IMR-90 (cell line): ENCODE measurements around the gene SLC26A1. TPM values are rescaled to one million over a fixed set of nuclear protein-coding genes. Genes with fewer than 3 reads are reported as not detected.

Source experiments
- ATAC-seq: fragments of 200-7000 bp; cut with Tn5 transposase; 2 replicates; pipeline ENCODE4 v1.9.1; 2020; ENCODE audit warnings: low read depth, mild to moderate bottlenecking, moderate library complexity
- BruUV-seq: library from RNA; stranded (reverse); fragments of 400-500 nt; replicated peaks from 2 replicates; lab custom pipeline; 2021; lab: Mats Ljungman, UMichigan
- CTCF ChIA-PET: fragments of 300-600 bp; formaldehyde crosslinking; extraction: SDS; loops from one replicate; lab custom pipeline; 2021; ENCODE audit warnings: antibody characterized with exemption; lab: Yijun Ruan, JAX
- POLR2A ChIA-PET: fragments of 300-600 bp; sonication (Branson Sonifier 250); formaldehyde crosslinking; loops from one replicate; lab custom pipeline; 2022; ENCODE audit warnings: antibody characterized with exemption; ENCODE audit not compliant: unreplicated experiment; lab: Charles Lee
- DNase-seq: peaks from one replicate; pipeline ENCODE4 v3.0.0; 2013
- H2AFZ ChIP-seq: replicated peaks from 2 replicates; pipeline ENCODE3; 2013; ENCODE audit warnings: low read length, mild to moderate bottlenecking; ENCODE audit not compliant: poor library complexity
- H2AK5ac ChIP-seq: 2 replicates; pipeline ENCODE4 v1.6.1; 2013; ENCODE audit warnings: low read depth, low read length, inconsistent platforms
- H2AK9ac ChIP-seq: replicated peaks from 2 replicates; pipeline ENCODE3; 2013; ENCODE audit warnings: mild to moderate bottlenecking, low read depth, low read length, moderate library complexity; ENCODE audit not compliant: poor library complexity
- H2BK120ac ChIP-seq: 2 replicates; pipeline ENCODE4 v1.6.1; 2013; ENCODE audit warnings: low read depth, low read length, inconsistent platforms
- H2BK15ac ChIP-seq: 3 replicates; pipeline ENCODE4 v1.6.1; 2013; ENCODE audit warnings: low read depth, low read length, inconsistent platforms
- H2BK20ac ChIP-seq: 2 replicates; pipeline ENCODE4 v1.6.1; 2013; ENCODE audit warnings: low read depth, mild to moderate bottlenecking, inconsistent platforms, low read length, moderate library complexity
- H2BK5ac ChIP-seq: 2 replicates; pipeline ENCODE4 v1.6.1; 2013; ENCODE audit warnings: mild to moderate bottlenecking, low read depth, low read length, inconsistent platforms; ENCODE audit not compliant: poor library complexity, severe bottlenecking
- H3K14ac ChIP-seq: replicated peaks from 2 replicates; pipeline ENCODE4 v1.6.1; 2013; ENCODE audit warnings: low read depth, low read length, inconsistent platforms
- H3K18ac ChIP-seq: 2 replicates; pipeline ENCODE4 v1.6.1; 2013; ENCODE audit warnings: low read depth, low read length, control low read depth
- H3K23ac ChIP-seq: 2 replicates; pipeline ENCODE4 v1.6.1; 2013; ENCODE audit warnings: low read depth, low read length, inconsistent platforms
- H3K27ac ChIP-seq: 2 replicates; pipeline ENCODE4 v1.5.1; 2013; ENCODE audit warnings: mild to moderate bottlenecking, control low read depth, low read length; ENCODE audit not compliant: insufficient read depth
- H3K27me3 ChIP-seq: 2 replicates; pipeline ENCODE4 v1.6.1; 2013; ENCODE audit warnings: low read length; ENCODE audit not compliant: control insufficient read depth, insufficient read depth
- H3K36me3 ChIP-seq: 2 replicates; pipeline ENCODE4 v1.6.1; 2013; ENCODE audit warnings: low read length, mixed read lengths; ENCODE audit not compliant: control insufficient read depth, insufficient read depth
- H3K4ac ChIP-seq: 2 replicates; pipeline ENCODE4 v1.6.1; 2013; ENCODE audit warnings: low read depth, low read length, inconsistent platforms
- H3K4me1 ChIP-seq: 2 replicates; pipeline ENCODE4 v1.6.1; 2013; ENCODE audit warnings: low read length, mixed read lengths; ENCODE audit not compliant: control insufficient read depth, insufficient read depth
- H3K4me2 ChIP-seq: 2 replicates; pipeline ENCODE4 v1.6.1; 2013; ENCODE audit warnings: low read depth, mild to moderate bottlenecking, control low read depth, low read length, moderate library complexity
- H3K4me3 ChIP-seq: 2 replicates; pipeline ENCODE4 v1.5.1; 2013; ENCODE audit warnings: low read depth, mild to moderate bottlenecking, control low read depth, low read length, moderate library complexity; ENCODE audit not compliant: insufficient read depth
- H3K56ac ChIP-seq: 2 replicates; pipeline ENCODE4 v1.6.1; 2013; ENCODE audit warnings: low read length, inconsistent platforms; ENCODE audit not compliant: insufficient read depth; ENCODE audit errors: extremely low read depth
- H3K79me1 ChIP-seq, 2 experiments: 2 replicates each; pipeline ENCODE4 v1.6.1; 2013; ENCODE audit warnings: low read length in 2 of 2, inconsistent platforms in 1 of 2, low read depth in 1 of 2
- H3K9ac ChIP-seq: 2 replicates; pipeline ENCODE4 v1.6.1; 2013; ENCODE audit warnings: low read depth, low read length, control low read depth
- H3K9me1 ChIP-seq: 2 replicates; pipeline ENCODE4 v1.6.1; 2013; ENCODE audit warnings: low read length, inconsistent platforms; ENCODE audit not compliant: insufficient read depth
- H3K9me3 ChIP-seq: 2 replicates; pipeline ENCODE4 v1.6.1; 2013; ENCODE audit warnings: low read length; ENCODE audit not compliant: control insufficient read depth, insufficient read depth
- H4K20me1 ChIP-seq: 2 replicates; pipeline ENCODE4 v1.6.1; 2013; ENCODE audit warnings: low read length, inconsistent platforms; ENCODE audit not compliant: insufficient read depth
- H4K5ac ChIP-seq: 2 replicates; pipeline ENCODE4 v1.6.1; 2013; ENCODE audit warnings: mild to moderate bottlenecking, low read depth, low read length, control low read depth
- H4K8ac ChIP-seq, 2 experiments: 2 replicates each; pipeline ENCODE4 v1.6.1; 2013; ENCODE audit warnings: low read depth in 2 of 2, low read length in 2 of 2, control low read depth in 1 of 2, inconsistent platforms in 1 of 2
- H4K91ac ChIP-seq: 2 replicates; pipeline ENCODE4 v1.6.1; 2013; ENCODE audit warnings: low read depth, low read length, inconsistent platforms; ENCODE audit not compliant: insufficient read depth
- BHLHE40 ChIP-seq: fragments of 150-350 bp; IDR thresholded peaks from 2 replicates; pipeline ENCODE4 v1.6.1; 2016; ENCODE audit warnings: mild to moderate bottlenecking, low read depth, low read length
- CEBPB ChIP-seq: IDR thresholded peaks from 2 replicates; pipeline ENCODE4 v1.6.1; 2012; ENCODE audit warnings: low read depth, low read length, improper control_type of control experiment
- CHD1 ChIP-seq: IDR thresholded peaks from 2 replicates; pipeline ENCODE4 v1.6.1; 2012; ENCODE audit warnings: low read depth, low read length, improper control_type of control experiment
- FOS ChIP-seq: fragments of 150-350 bp; IDR thresholded peaks from 2 replicates; pipeline ENCODE4 v1.6.1; 2016; ENCODE audit warnings: low read depth, low read length
- MAFK ChIP-seq: IDR thresholded peaks from 2 replicates; pipeline ENCODE4 v1.6.1; 2012; ENCODE audit warnings: low read depth, low read length, improper control_type of control experiment
- POLR2A ChIP-seq: IDR thresholded peaks from 2 replicates; pipeline ENCODE4 v1.6.1; 2012; ENCODE audit warnings: mild to moderate bottlenecking, low read depth, low read length
- RAD21 ChIP-seq: IDR thresholded peaks from 2 replicates; pipeline ENCODE4 v1.6.1; 2012; ENCODE audit warnings: low read length, improper control_type of control experiment
- SMC3 ChIP-seq: fragments of 150-350 bp; IDR thresholded peaks from 2 replicates; pipeline ENCODE4 v1.6.1; 2016; ENCODE audit warnings: low read depth, mild to moderate bottlenecking, antibody characterized with exemption, low read length, moderate library complexity
- WGBS, 2 experiments: methylation state at CpG; one replicate each; pipeline versions ENCODE4 v1.1.5 to v1.1.7; 2013; ENCODE audit warnings: missing lambda C conversion rate in 2 of 2; ENCODE audit not compliant: insufficient read length in 1 of 2; ENCODE audit errors: extremely low coverage in 2 of 2; 5-methylcytosine and 5-hydroxymethylcytosine counted together
- dilution Hi-C: fragments of 300-500 bp; cut with HindIII; formaldehyde crosslinking; loops from one replicate; pipeline ENCODE4 v1.14.3; 2018; ENCODE audit warnings: low sequenced_read_pairs; ENCODE audit not compliant: unreplicated experiment
- in situ Hi-C: fragments of 300-500 bp; cut with MboI; formaldehyde crosslinking; loops from 3 replicates; pipeline ENCODE4 v1.14.3; 2019; ENCODE audit warnings: low sequenced_read_pairs, inconsistent platforms, mixed read lengths
- intact Hi-C: fragments of 100-400 bp; cut with micrococcal nuclease; formaldehyde crosslinking; loops from 2 replicates; pipeline ENCODE4 v1.10.0; 2022
- polyA plus RNA-seq, 3 experiments: library from polyadenylated mRNA; depleted of rRNA; stranded (reverse); fragments of >200 nt; gene quantifications; 2 replicates each; pipeline ENCODE4 v1.2.3, GENCODE V29; 2012; ENCODE audit warnings: low replicate concordance in 1 of 3
- total RNA-seq: library from RNA; depleted of rRNA; stranded (reverse); fragments of >200 nt; gene quantifications from 2 replicates; pipeline ENCODE4 v1.2.3, GENCODE V29; 2012
- TF ChIP-seq, protein P1 (sequence below): fragments of 150-350 bp; IDR thresholded peaks from 2 replicates; pipeline ENCODE4 v1.6.1; 2017; ENCODE audit warnings: mild to moderate bottlenecking, antibody characterized with exemption, low read length, low read depth

Gene SLC26A1
- total and polyA plus RNA-seq, 2 of the 4 experiments (the other 2 are of a cell fraction), result 0.09 TPM; not detected in 1

GRCh38 chr4:978957-979701, 14.1 kb downstream of the SLC26A1 start:
- H4K8ac ChIP-seq, result peak overlapping the region; percentile 39 to 92; a peak in 3 of 4 replicates
- peak overlapping the region; percentile 13; the same call in 1 of the 2 replicates for H4K5ac ChIP-seq
- H3K23ac ChIP-seq, result peak overlapping the region; percentile 5; the same call in 1 of the 2 replicates
- peaks cover 11% of the 10 kb centered on the region; the same call in 1 of the 2 replicates for H3K9me1 ChIP-seq
- H3K9ac ChIP-seq, result no peak overlapping the region
- no peaks in the 10 kb centered on the region for H3K36me3 ChIP-seq
- peak; percentile 80 for ATAC-seq
- no peaks in the 10 kb centered on the region for H4K20me1 ChIP-seq
- H2BK5ac ChIP-seq, result peak overlapping the region; percentile 14
- peak; percentile 61 for DNase-seq
- H3K4me2 ChIP-seq, result peak overlapping the region; percentile 6; the same call in 1 of the 2 replicates
- CTCF ChIA-PET, result no interaction called here
- H3K79me1 ChIP-seq, result no peaks in the 10 kb centered on the region
- dilution Hi-C loops (no loop called here), intact Hi-C loops (no loop called here), in situ Hi-C loops (no loop called here)
- peaks cover 5% of the 10 kb centered on the region; the same call in 1 of the 2 replicates for H3K4me1 ChIP-seq
- H3K4me3 ChIP-seq, result no peak overlapping the region
- H3K56ac ChIP-seq, result no peak overlapping the region
- peak overlapping the region; percentile 55 for H3K4ac ChIP-seq
- H2AK5ac ChIP-seq, result peak overlapping the region; percentile 67; the same call in 1 of the 2 replicates
- H3K9me3 ChIP-seq, result no peaks in the 10 kb centered on the region
- POLR2A ChIA-PET, result no interaction called here
- H2BK120ac ChIP-seq, result peak overlapping the region; percentile 70
- WGBS, 2 experiments, result 40% methylated on average over 3 of the region's 20 CpGs; no CpG with 5 or more reads in 1 of the 2 experiments
- no peak overlapping the region; the same call in 1 of the 2 replicates for H3K18ac ChIP-seq
- no peak for TF ChIP-seq FOS
- TF ChIP-seq, protein P1, sequence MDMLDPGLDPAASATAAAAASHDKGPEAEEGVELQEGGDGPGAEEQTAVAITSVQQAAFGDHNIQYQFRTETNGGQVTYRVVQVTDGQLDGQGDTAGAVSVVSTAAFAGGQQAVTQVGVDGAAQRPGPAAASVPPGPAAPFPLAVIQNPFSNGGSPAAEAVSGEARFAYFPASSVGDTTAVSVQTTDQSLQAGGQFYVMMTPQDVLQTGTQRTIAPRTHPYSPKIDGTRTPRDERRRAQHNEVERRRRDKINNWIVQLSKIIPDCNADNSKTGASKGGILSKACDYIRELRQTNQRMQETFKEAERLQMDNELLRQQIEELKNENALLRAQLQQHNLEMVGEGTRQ, result no peak
- no peak for TF ChIP-seq CHD1
- TF ChIP-seq BHLHE40, result no peak
- 0 out of 2 replicates have a peak, but pooled peaks have one; percentile 0 for TF ChIP-seq MAFK
- TF ChIP-seq POLR2A, result no peak
- no peak for TF ChIP-seq SMC3
- no peak for TF ChIP-seq RAD21
- peak; percentile 89 for TF ChIP-seq CEBPB
- H3K27ac ChIP-seq, result peak overlapping the region; percentile 13; the same call in 1 of the 2 replicates
- H2AK9ac ChIP-seq, result peak overlapping the region; percentile 78
- BruUV-seq, result no TSS peak
- peak overlapping the region; percentile 91 for H3K14ac ChIP-seq
- peak overlapping the region; percentile 54; the same call in 1 of the 2 replicates for H4K91ac ChIP-seq
- peak overlapping the region; percentile 80 for H2AFZ ChIP-seq
- H2BK20ac ChIP-seq, result peak overlapping the region; percentile 39
- no peak overlapping the region; the same call in 2 of the 3 replicates for H2BK15ac ChIP-seq
- H3K27me3 ChIP-seq, result no peaks in the 10 kb centered on the region
